Coronary artery (tissue), 2 donors: ENCODE measurements around the gene ANO2.

Experiments
- DNase-seq: peaks from one replicate; pipeline ENCODE4 v3.0.0-alpha.2; 2017; ENCODE audit warnings: low spot score
- H3K27ac ChIP-seq, 2 donors: fragments of 200-600 bp; sonication (generic); one replicate each; pipeline ENCODE4 v1.5.1; 2016 to 2019
- H3K4me3 ChIP-seq: fragments of 200-600 bp; sonication (generic); 2 replicates; pipeline ENCODE4 v1.5.1; 2016; ENCODE audit warnings: mild to moderate bottlenecking, moderate library complexity
- CTCF ChIP-seq: fragments of 200-600 bp; sonication (generic); IDR thresholded peaks from one replicate; pipeline ENCODE4 v1.5.1; 2019; ENCODE audit warnings: antibody characterized with exemption

ANO2 gene

GRCh38 chr12:5982106-5982505 is 37.0 kb upstream of the ANO2 start:
- H3K4me3 ChIP-seq, result no peak overlapping the region
- DNase-seq, result no peak
- no peak overlapping the region for H3K27ac ChIP-seq
- no peak for TF ChIP-seq CTCF

- Histone ChIP-seq H3K27ac (no peak overlapping the region), H3K4me3 (no peak overlapping the region)
- TF ChIP-seq CTCF, result no peak
- no peak for DNase-seq
Observed at GRCh38 chr12:5977556-5977955, 32.5 kb upstream of the ANO2 start.

GRCh38 chr12:5976711-5977110 is 31.7 kb upstream of the ANO2 start:
- no peak for DNase-seq
- no peak for TF ChIP-seq CTCF

GRCh38 chr12:5976196-5976595 is 31.1 kb upstream of the ANO2 start:
- Histone ChIP-seq H3K4me3 (no peak overlapping the region), H3K27ac (no peak overlapping the region)
- no peak for TF ChIP-seq CTCF
- DNase-seq, result no peak

More at GRCh38 chr12:5976711-5977110, 31.7 kb upstream of the ANO2 start:
- H3K27ac ChIP-seq, result no peak overlapping the region
- H3K4me3 ChIP-seq, result no peak overlapping the region

- Histone ChIP-seq H3K27ac (no peak overlapping the region), H3K4me3 (no peak overlapping the region)
- DNase-seq, result no peak
- TF ChIP-seq CTCF, result no peak
Observed at GRCh38 chr12:5973461-5974115, 28.5 kb upstream of the ANO2 start.

GRCh38 chr12:5972387-5972786 is 27.3 kb upstream of the ANO2 start:
- no peak for DNase-seq
- Histone ChIP-seq H3K27ac (no peak overlapping the region), H3K4me3 (no peak overlapping the region)
- TF ChIP-seq CTCF, result no peak

GRCh38 chr12:5971194-5971850 is 26.3 kb upstream of the ANO2 start:
- Histone ChIP-seq H3K4me3 (no peak overlapping the region), H3K27ac (no peak overlapping the region)
- TF ChIP-seq CTCF, result no peak
- no peak for DNase-seq
